AG09319 (cell line): ENCODE measurements around the gene C2CD4C.
A peak's percentile ranks its signal among the peaks of the same experiment; 100 is the strongest.
"Not testable (repeated sequence)": the region's sequence is repeated elsewhere in the genome, so short reads cannot be mapped to it uniquely, and the experiment has no call there.

Source experiments
- DNase-seq: peaks from one replicate; pipeline ENCODE4 v3.0.0-alpha.2; 2010; ENCODE audit warnings: low read depth; ENCODE audit errors: extremely low read depth
- CTCF ChIP-seq: IDR thresholded peaks from 2 replicates; pipeline ENCODE4 v1.5.1; 2011; ENCODE audit warnings: low read depth, mild to moderate bottlenecking, inconsistent platforms, low read length, moderate library complexity

The C2CD4C gene

GRCh38 chr19:384799-385169 lies 24.2 kb downstream of the C2CD4C start:
- DNase-seq: no peak
- no peak for TF ChIP-seq CTCF

- no peak for DNase-seq
These were observed 24.8 kb downstream of the C2CD4C start for GRCh38 chr19:383922-384798.

GRCh38 chr19:383040-383439 lies 25.9 kb downstream of the C2CD4C start:
- no peak for TF ChIP-seq CTCF
- no peak for DNase-seq

More at GRCh38 chr19:383922-384798, 24.8 kb downstream of the C2CD4C start:
- TF ChIP-seq CTCF: no peak; the same call in 1 of the 2 replicates

- DNase-seq: peak; percentile 65
These were observed 26.4 kb downstream of the C2CD4C start for GRCh38 chr19:382578-382977.

- peak; percentile 11 for DNase-seq
These were observed 27.0 kb downstream of the C2CD4C start for GRCh38 chr19:381901-382300.

GRCh38 chr19:380618-381219 lies 28.2 kb downstream of the C2CD4C start:
- not testable (repeated sequence) for DNase-seq

GRCh38 chr19:379796-380195 lies 29.2 kb downstream of the C2CD4C start:
- DNase-seq: no peak
- TF ChIP-seq CTCF: no peak

GRCh38 chr19:378706-379105 lies 30.2 kb downstream of the C2CD4C start:
- no peak for DNase-seq
- no peak for TF ChIP-seq CTCF
